Measurements from ENCODE around the gene ADGRL2.

The ADGRL2 gene

GRCh38 chr1:81989524-81989923, 188.8 kb downstream of the ADGRL2 start:
- DNase-seq (ENCODE audit: low spot score): no peak

GRCh38 chr1:81990241-81990640, 189.5 kb downstream of the ADGRL2 start:
- DNase-seq (ENCODE audit: low spot score): no peak

GRCh38 chr1:81998165-81998564, 197.4 kb downstream of the ADGRL2 start:
- no peak for DNase-seq (ENCODE audit: low spot score)

- DNase-seq (ENCODE audit: low spot score): no peak
These were observed 198.6 kb downstream of the ADGRL2 start for GRCh38 chr1:81999364-81999763.

- DNase-seq (ENCODE audit: low spot score): peak; percentile 57
These were observed 199.5 kb downstream of the ADGRL2 start for GRCh38 chr1:82000221-82000620.

GRCh38 chr1:82001345-82001744, 200.6 kb downstream of the ADGRL2 start:
- peak; percentile 30 for DNase-seq (ENCODE audit: low spot score)

- DNase-seq (ENCODE audit: low spot score): no peak
These were observed 207.1 kb downstream of the ADGRL2 start for GRCh38 chr1:82007804-82008203.

GRCh38 chr1:82013702-82014101, 213.0 kb downstream of the ADGRL2 start:
- no peak for DNase-seq (ENCODE audit: low spot score)

- no peak for DNase-seq (ENCODE audit: low spot score)
These were observed 214.7 kb downstream of the ADGRL2 start for GRCh38 chr1:82015444-82015843.

- no peak for DNase-seq (ENCODE audit: low spot score)
These were observed 217.6 kb downstream of the ADGRL2 start for GRCh38 chr1:82018319-82018718.

- DNase-seq (ENCODE audit: low spot score): no peak
These were observed 218.8 kb downstream of the ADGRL2 start for GRCh38 chr1:82019508-82019907.

GRCh38 chr1:82030830-82031229, 230.1 kb downstream of the ADGRL2 start:
- DNase-seq (ENCODE audit: low spot score): no peak

- no peak for DNase-seq (ENCODE audit: low spot score)
These were observed 231.3 kb downstream of the ADGRL2 start for GRCh38 chr1:82032068-82032467.

- DNase-seq (ENCODE audit: low spot score): no peak
These were observed 234.1 kb downstream of the ADGRL2 start for GRCh38 chr1:82034812-82035211.

Measured in D341Med (cell line).